Aorta (tissue), 5 donors: ENCODE results near the gene DNM2. TPM values are rescaled to one million over a fixed set of nuclear protein-coding genes. Genes with fewer than 3 reads are reported as not detected.

ENCODE experiments used
- ATAC-seq: fragments of 200-7000 bp; cut with Tn5 transposase; one replicate; pipeline ENCODE4 v1.9.1; 2022; ENCODE audit warnings: moderate library complexity; ENCODE audit not compliant: low FRiP score
- DNase-seq, 2 donors: peaks; one replicate each; pipeline ENCODE4 v3.0.0-alpha.2; 2020
- H3K27ac ChIP-seq, 2 donors: one replicate each; pipeline ENCODE4 v1.5.1; 2013; ENCODE audit warnings: low read length in 2 of 2, mild to moderate bottlenecking in 2 of 2, moderate library complexity in 2 of 2, control low read depth in 1 of 2, inconsistent platforms in 1 of 2, low read depth in 1 of 2
- H3K27me3 ChIP-seq, 2 donors: one replicate each; pipeline ENCODE4 v1.6.1; 2013; ENCODE audit warnings: control low read depth in 1 of 2, low read length in 1 of 2, mild to moderate bottlenecking in 1 of 2, moderate library complexity in 1 of 2; ENCODE audit not compliant: insufficient read depth in 2 of 2, control insufficient read depth in 1 of 2
- H3K36me3 ChIP-seq, 2 donors: one replicate each; pipeline ENCODE4 v1.6.1; 2013; ENCODE audit warnings: control low read depth in 1 of 2, low read length in 1 of 2, mild to moderate bottlenecking in 1 of 2; ENCODE audit not compliant: insufficient read depth in 2 of 2, control insufficient read depth in 1 of 2
- H3K4me1 ChIP-seq, 2 donors: one replicate each; pipeline ENCODE4 v1.6.1; 2013; ENCODE audit warnings: low read length in 2 of 2, control low read depth in 1 of 2, mild to moderate bottlenecking in 1 of 2, moderate library complexity in 1 of 2; ENCODE audit not compliant: insufficient read depth in 2 of 2, control insufficient read depth in 1 of 2
- H3K4me3 ChIP-seq, 2 donors: one replicate each; pipeline ENCODE4 v1.5.1; 2013; ENCODE audit warnings: low read length in 2 of 2, control low read depth in 1 of 2, mild to moderate bottlenecking in 1 of 2
- H3K9me3 ChIP-seq: one replicate; pipeline ENCODE4 v1.6.1; 2013; ENCODE audit warnings: mild to moderate bottlenecking, low read length; ENCODE audit not compliant: control insufficient read depth
- WGBS, 2 donors: extraction: QIAGEN DNeasy Blood & Tissue Kit; methylation state at CpG; one replicate each; pipeline ENCODE4 v1.1.7; 2013; 5-methylcytosine and 5-hydroxymethylcytosine counted together
- intact Hi-C, 2 donors: fragments of 100-400 bp; cut with DNase I; formaldehyde crosslinking; loops; one replicate each; pipeline versions ENCODE4 v1.14.2 to v1.15.0; 2022
- polyA plus RNA-seq, 2 donors: library from polyadenylated mRNA; stranded (reverse); fragments of 200-250 nt; gene quantifications; one replicate each; pipeline ENCODE4 v1.2.3, GENCODE V29; 2013
- total RNA-seq, 2 donors: library from RNA; stranded (reverse); fragmentation: NEBNext Ultra II Directional; extraction: Animal tissue kit (Norgen Biotek cat#: 25700); gene quantifications; one replicate each; pipeline ENCODE4 v1.2.1, GENCODE V29; 2021
- donor health status: healthy with polysubstance abuse.
- donor health status: Bipolar disorder and iron deficiency.
- donor health status: DM: no; HTN: no; CAD: no.
- donor health status: DM: no; HTN: no; CAD: no.
- donor health status: DM: yes; HTN: yes; CAD: no.

Gene DNM2
- total and polyA plus RNA-seq, 4 donors, result 51.7 to 160 (median 104) TPM

DNA sequence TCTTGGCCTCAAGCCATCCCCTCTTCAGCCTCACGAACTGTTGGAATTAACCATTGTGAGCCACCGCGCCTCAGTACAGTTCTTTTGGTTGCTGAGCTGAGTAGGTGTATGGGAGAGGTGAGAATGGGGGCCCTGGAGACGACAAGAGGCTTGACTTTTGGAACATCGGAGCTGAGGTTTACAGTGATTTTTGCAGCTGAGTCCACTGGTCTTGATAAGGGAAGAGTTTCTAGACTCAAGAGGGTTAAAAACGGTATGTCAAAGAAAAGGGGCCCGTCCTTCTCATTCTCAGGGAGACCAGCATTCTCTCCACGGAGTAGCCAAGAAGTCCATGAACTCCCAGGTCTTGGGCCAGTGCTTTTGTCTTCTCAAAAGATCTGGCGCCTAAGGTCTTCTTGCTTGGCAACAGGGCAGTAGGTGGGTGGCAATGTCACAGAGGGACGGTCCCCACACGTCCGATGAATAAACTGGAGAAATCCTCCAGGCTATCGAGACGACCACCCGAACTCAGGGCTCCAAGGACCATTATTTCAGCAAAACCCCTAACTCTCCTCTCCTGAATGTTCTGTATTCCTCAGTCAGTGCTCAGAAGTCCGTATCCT is 23.1 kb upstream of the DNM2 start:
- ATAC-seq (no peak), DNase-seq (no peak)
- H3K27me3 ChIP-seq, result no peaks in the 10 kb centered on the region
- H3K36me3 ChIP-seq, result peaks cover 0 to 3% of the 10 kb centered on the region in 2 donors
- WGBS, 2 donors, result 41 to 43% methylated on average over 16 of the region's 16 CpGs
- H3K4me1 ChIP-seq, result no peaks in the 10 kb centered on the region
- intact Hi-C loops, result loop anchor here in 1 of 2 donors (5.0 kb wide), 1 partner anchor 113 kb away; no protein-coding TSS in a partner anchor
- no peak overlapping the region for H3K4me3 ChIP-seq
- H3K9me3 ChIP-seq, result no peaks in the 10 kb centered on the region
- H3K27ac ChIP-seq, result no peak overlapping the region

DNA sequence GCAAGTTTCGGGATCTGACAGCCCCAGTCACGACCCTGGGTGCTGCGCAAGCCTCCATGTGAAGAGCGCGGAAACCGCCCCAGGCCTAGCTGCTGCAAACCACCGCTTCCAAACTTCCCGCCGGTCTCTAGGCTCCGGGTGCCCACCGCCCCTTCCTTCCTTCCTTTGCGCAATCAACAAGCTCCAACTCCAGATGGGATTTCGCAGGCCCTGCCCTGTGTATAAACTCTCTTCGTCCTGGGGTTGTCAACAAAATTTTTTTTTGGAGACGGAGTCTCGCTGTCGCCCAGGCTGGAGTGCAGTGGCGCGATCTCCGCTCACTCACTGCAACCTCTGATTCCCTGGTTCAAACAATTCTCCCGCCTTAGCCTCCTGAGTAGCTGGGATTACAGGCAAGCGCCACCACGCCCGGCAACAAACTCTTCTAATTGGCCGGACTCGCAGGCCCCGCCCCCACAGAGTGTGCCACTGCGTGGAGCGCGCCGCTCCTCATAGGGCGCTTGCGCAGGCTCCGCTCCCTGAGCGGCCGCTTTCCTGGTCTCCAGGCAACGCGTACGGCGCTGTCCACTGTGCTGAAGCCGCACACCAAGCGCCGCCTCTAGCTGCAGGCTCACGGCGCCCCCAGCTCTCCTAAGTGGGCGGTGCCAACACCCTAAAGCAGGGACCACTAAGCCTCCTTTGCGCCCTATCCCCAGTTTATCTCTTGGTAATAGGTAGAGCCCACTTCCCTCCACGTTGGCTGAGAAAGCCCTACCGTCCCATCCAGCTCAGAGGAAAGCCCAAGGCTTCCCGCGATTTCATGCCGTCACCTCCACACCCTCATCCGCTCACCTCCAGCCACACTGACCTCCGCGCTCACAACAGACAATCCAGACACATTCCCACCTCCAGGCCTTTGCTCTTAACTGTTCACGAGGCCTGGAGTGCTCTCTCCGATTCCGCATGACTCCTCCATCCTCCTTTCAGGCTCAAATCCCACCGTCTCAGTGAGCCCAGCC is 22.2 kb upstream of the DNM2 start:
- ATAC-seq (peak; percentile 98), DNase-seq (peak; percentile 96)
- intact Hi-C loops, result loop anchor here in 1 of 2 donors (5.0 kb wide), 1 partner anchor 113 kb away; no protein-coding TSS in a partner anchor
- Histone ChIP-seq H3K4me3 (no peak overlapping the region), H3K27me3 (no peaks in the 10 kb centered on the region), H3K4me1 (no peaks in the 10 kb centered on the region), H3K27ac (no peak overlapping the region), H3K9me3 (no peaks in the 10 kb centered on the region), H3K36me3 (peaks cover 0 to 3% of the 10 kb centered on the region in 2 donors)
- WGBS, 2 donors, result 12 to 13% methylated on average over 56 to 59 of the region's 59 CpGs

DNA sequence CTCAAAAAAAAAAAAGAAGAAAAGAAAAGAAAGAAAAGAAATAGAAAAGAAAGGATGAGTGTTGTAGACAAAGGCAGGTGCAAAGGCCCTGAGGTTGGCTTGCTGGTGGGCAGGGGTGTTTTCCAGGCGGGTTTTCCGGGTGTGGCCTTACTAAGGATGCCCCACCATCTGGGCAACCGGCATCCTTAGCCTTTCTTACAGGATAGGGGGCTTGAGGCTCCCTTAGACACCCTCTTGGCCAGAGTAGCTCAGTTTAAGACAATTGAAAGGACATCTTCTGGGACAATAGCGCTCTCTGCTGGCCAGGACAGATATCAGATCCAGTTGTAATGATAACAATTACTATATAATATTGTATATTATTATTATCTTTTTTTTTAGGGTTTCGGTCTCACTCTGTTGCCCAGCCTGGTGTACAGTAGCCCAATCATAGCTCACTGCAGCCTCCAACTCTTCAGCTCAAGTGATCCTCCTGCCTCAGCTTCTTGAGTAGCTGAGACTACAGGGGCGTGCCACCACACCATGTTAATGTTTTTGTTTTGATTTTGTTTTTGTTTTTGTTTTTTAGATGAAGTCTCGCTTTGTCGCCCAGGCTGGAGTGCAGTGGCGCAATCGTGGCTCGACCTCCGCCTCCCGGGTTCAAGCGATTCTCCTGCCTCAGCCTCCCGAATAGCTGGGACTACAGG is 18.1 kb upstream of the DNM2 start:
- Histone ChIP-seq H3K27me3 (no peaks in the 10 kb centered on the region), H3K9me3 (no peaks in the 10 kb centered on the region), H3K4me3 (no peak overlapping the region), H3K27ac (no peak overlapping the region), H3K36me3 (no peaks in the 10 kb centered on the region), H3K4me1 (no peaks in the 10 kb centered on the region)
- ATAC-seq, result no peak
- intact Hi-C loops, result loop anchor here (2.0 to 5.0 kb wide), 2 partner anchors 117 to 119 kb away; no protein-coding TSS in a partner anchor
- DNase-seq, result no peak
- WGBS, 2 donors, result 42 to 44% methylated on average over 15 of the region's 15 CpGs

DNA sequence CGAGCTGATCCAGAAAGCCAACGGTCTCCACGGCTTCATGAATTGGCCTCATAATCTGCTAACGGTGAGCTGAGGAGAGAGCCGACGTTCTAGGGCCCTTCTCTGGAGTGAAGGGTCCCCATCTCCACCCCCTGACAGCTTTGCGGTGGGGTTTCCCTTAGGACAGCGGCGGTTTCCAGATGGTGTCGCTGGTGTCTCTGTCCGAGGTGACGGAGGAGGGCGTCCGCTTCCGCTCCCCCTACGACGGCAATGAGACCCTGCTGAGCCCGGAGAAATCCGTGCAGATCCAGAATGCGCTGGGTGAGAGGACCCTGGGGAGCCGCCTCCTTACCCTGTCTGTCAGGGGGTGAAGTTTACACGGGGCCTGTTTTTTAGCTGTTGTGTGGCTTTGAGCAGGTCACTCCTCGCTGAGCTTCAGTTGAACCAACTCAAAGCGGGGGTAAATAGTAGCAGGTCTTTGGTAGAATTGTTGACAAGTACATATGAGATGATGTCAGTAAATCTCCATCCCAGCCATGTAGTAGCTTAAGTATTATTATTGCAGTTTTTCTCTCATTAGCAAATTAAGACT is 15.8 kb upstream of the DNM2 start:
- Histone ChIP-seq H3K36me3 (no peaks in the 10 kb centered on the region), H3K9me3 (no peaks in the 10 kb centered on the region), H3K4me3 (peak overlapping the region in 1 of 2 donors; percentile 68), H3K27ac (no peak overlapping the region), H3K4me1 (no peaks in the 10 kb centered on the region), H3K27me3 (no peaks in the 10 kb centered on the region)
- peak; percentile 6 for ATAC-seq
- WGBS, 2 donors, result 9 to 10% methylated on average over 24 of the region's 24 CpGs
- no peak for DNase-seq
- intact Hi-C loops, result no loop called here

DNA sequence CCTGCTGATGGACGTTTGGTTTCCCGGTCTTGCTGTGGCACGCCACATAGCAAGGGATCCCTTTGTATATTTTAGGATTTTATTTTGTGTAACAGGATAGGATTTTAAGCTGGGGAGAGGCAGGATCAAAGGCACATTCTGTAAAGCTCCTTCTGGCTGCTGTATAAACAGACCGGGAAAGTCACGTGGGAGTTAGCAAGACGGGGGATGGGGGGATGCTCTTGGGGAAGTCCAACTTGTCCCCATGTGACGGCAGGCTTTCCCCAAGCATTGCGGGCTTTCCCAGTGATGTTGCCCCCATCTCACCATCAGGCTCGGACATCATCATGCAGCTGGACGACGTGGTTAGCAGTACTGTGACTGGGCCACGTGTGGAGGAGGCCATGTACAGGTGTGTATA is 10.9 kb upstream of the DNM2 start:
- 75 to 76% methylated on average over 12 of the region's 12 CpGs for WGBS, 2 donors
- intact Hi-C loops, result no loop called here
- no peak overlapping the region for H3K27ac ChIP-seq
- no peak for ATAC-seq
- no peaks in the 10 kb centered on the region for H3K27me3 ChIP-seq
- no peak overlapping the region for H3K4me3 ChIP-seq
- H3K9me3 ChIP-seq, result no peaks in the 10 kb centered on the region
- no peak for DNase-seq
- H3K36me3 ChIP-seq, result peaks cover 0 to 1% of the 10 kb centered on the region in 2 donors
- no peaks in the 10 kb centered on the region for H3K4me1 ChIP-seq

DNA sequence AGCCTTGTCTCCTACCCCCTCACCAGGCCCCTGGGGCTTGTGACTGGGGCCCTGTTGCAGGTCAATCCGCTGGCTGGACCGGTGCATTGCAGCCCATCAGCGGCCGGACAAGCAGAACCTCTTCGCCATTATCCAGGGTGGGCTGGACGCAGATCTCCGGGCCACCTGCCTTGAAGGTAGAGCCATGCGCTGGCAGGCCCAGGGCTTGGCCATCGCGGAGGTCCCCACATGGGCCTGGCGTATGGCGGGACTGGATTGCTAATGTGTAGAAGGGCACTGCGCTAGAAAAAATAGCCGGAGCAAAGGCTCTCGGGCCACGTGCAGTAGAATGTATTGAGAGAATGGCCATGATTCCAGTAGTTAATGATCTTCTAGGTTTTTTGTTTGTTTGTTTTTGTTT is 10.4 kb upstream of the DNM2 start:
- H3K4me1 ChIP-seq, result no peaks in the 10 kb centered on the region
- DNase-seq (no peak), ATAC-seq (no peak)
- H3K27me3 ChIP-seq, result no peaks in the 10 kb centered on the region
- H3K9me3 ChIP-seq, result no peaks in the 10 kb centered on the region
- WGBS, 2 donors, result 96 to 97% methylated on average over 16 of the region's 16 CpGs
- H3K36me3 ChIP-seq, result peaks cover 0 to 1% of the 10 kb centered on the region in 2 donors
- H3K27ac ChIP-seq, result no peak overlapping the region
- intact Hi-C loops, result no loop called here
- no peak overlapping the region for H3K4me3 ChIP-seq

DNA sequence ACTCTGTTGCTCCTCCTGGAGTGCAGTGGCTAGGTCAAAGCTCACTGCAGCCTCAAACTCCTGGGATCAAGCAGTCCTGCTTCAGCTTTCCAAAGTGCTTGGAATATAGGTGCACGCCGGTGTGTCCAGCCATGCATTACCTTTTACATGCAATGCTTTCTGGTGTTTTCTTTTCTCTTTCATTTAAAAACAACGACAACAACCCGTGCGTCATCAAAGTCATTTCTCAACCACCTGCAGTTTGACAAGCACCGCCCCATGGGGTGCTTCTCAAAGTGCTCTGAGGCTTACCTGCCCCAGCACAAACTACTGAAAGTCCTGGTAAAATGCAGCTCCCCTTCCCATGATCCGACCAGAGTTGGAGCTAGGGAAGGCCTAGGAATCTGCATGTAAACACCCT is 9.6 kb upstream of the DNM2 start:
- Histone ChIP-seq H3K27me3 (no peaks in the 10 kb centered on the region), H3K27ac (no peak overlapping the region), H3K9me3 (no peaks in the 10 kb centered on the region), H3K4me1 (no peaks in the 10 kb centered on the region), H3K4me3 (no peak overlapping the region), H3K36me3 (peaks cover 0 to 1% of the 10 kb centered on the region in 2 donors)
- intact Hi-C loops, result no loop called here
- 91 to 92% methylated on average over 7 of the region's 7 CpGs for WGBS, 2 donors
- no peak for DNase-seq
- ATAC-seq, result no peak

DNA sequence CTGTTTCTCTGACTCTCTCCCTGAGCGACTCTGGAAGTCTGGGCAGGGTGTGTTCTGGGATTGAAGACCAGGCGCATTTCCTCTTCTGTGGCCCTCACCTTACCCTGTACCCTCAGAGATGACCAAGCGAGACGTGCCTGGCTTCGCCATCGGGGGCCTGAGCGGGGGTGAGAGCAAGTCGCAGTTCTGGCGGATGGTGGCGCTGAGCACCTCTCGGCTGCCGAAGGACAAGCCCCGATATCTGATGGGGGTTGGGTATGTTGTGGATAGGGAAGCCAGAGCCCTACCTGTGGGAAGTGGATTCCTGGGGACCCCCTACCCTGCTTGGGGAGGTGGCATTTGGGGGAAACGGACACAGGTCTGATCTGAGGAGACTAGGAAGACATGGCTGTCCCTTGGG is 5.8 kb upstream of the DNM2 start:
- H3K4me1 ChIP-seq, result no peaks in the 10 kb centered on the region
- intact Hi-C loops, result no loop called here
- 51 to 64% methylated on average over 14 of the region's 14 CpGs for WGBS, 2 donors
- H3K4me3 ChIP-seq, result no peak overlapping the region
- ATAC-seq, result peak; percentile 19
- H3K9me3 ChIP-seq, result no peaks in the 10 kb centered on the region
- DNase-seq, result no peak
- H3K27ac ChIP-seq, result no peak overlapping the region
- H3K36me3 ChIP-seq, result peaks cover 0 to 1% of the 10 kb centered on the region in 2 donors
- H3K27me3 ChIP-seq, result no peaks in the 10 kb centered on the region
